GM10266 (cell line): ENCODE measurements around the gene LTO1.

Experiments
- DNase-seq: peaks from one replicate; pipeline ENCODE4 v3.0.0; 2012; ENCODE audit errors: extremely low spot score
- TF ChIP-seq, protein P1 (sequence below): IDR thresholded peaks from 2 replicates; pipeline ENCODE4 v1.5.1; 2012; ENCODE audit warnings: mild to moderate bottlenecking, low read depth; ENCODE audit not compliant: control insufficient read depth, insufficient read depth; ENCODE audit errors: missing control alignments

Gene LTO1

DNA sequence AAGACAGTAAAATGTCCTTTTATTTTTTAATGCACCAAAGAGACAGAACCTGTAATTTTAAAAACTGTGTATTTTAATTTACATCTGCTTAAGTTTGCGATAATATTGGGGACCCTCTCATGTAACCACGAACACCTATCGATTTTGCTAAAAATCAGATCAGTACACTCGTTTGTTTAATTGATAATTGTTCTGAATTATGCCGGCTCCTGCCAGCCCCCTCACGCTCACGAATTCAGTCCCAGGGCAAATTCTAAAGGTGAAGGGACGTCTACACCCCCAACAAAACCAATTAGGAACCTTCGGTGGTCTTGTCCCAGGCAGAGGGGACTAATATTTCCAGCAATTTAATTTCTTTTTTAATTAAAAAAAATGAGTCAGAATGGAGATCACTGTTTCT is 35.3 kb downstream of the LTO1 start:
- no peak for DNase-seq
- TF ChIP-seq, protein P1, sequence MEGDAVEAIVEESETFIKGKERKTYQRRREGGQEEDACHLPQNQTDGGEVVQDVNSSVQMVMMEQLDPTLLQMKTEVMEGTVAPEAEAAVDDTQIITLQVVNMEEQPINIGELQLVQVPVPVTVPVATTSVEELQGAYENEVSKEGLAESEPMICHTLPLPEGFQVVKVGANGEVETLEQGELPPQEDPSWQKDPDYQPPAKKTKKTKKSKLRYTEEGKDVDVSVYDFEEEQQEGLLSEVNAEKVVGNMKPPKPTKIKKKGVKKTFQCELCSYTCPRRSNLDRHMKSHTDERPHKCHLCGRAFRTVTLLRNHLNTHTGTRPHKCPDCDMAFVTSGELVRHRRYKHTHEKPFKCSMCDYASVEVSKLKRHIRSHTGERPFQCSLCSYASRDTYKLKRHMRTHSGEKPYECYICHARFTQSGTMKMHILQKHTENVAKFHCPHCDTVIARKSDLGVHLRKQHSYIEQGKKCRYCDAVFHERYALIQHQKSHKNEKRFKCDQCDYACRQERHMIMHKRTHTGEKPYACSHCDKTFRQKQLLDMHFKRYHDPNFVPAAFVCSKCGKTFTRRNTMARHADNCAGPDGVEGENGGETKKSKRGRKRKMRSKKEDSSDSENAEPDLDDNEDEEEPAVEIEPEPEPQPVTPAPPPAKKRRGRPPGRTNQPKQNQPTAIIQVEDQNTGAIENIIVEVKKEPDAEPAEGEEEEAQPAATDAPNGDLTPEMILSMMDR = no peak

DNA sequence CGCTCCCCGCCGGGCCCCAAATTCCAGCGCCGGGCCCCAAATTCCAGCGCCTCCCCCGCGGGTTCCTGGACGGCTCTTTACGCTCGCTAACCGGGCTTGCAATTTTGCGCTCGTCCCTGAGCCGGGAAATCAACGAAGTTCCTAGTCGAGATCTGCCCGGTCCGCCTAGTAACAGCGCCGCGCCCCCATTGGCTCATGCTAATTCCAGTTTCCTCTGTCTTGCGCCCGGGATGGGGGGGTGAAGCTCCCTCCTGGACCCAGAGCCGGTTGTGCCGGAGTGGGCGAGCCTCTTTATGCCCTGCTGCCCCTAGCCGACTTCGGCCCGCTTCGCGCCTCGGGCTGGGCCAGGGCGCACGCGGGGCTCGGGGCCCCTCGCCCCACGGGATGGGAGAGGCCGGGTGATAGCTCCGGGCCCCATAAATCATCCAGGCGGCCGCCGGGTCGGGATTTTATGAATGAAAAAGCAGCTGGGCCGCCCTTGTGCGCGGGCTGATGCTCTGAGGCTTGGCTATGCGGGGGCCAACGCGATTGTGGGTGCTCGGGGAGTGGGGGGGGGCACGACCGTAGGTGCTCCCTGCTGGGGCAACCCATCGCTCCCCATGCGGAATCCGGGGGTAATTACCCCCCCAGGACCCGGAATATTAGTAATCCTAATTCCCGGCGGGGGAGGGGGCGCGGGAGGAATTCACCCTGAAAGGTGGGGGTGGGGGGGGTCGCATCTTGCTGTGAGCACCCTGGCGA is 36.0 kb downstream of the LTO1 start:
- TF ChIP-seq, protein P1 = no peak
- peak; percentile 77 for DNase-seq

- TF ChIP-seq, protein P1 = no peak
- peak; percentile 58 for DNase-seq
These were observed 36.9 kb downstream of the LTO1 start for GRCh38 chr11:69637941-69638871.

GRCh38 chr11:69637198-69637940 is 37.8 kb downstream of the LTO1 start:
- DNase-seq = peak; percentile 44
- TF ChIP-seq, protein P1 = no peak

DNA sequence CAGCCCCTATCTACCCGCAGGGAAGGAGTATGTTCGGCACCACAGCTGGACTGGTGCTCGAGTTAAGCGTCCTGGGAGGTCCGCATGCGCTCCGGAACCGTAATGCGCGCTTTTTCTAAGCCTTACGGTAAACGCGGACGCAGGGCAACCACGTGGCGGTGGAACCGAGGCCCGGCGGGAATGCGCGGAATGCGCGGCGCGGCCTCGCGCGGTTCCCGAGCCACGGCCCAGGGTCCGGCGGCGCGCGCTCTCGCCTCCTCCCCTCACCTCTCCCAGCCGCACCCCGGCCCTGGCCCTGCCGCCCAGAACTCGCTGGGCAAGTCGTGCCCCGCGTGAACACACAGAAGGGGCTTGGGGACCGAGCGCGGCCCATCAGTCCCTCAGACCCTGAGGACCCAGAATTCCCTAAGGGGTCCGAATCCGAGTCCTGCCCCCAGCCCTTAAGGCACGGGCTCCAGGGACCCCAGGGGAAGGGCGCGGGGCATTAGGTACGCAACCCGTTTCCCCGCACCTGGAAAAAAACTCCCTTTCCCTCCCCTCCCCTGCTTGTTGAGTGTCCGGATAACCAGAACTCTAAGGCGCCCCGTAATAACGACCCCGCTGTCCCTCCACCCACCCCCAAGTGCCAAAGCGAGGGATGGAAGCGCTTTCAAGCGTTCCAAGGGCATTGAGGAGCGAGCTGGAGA is 38.5 kb downstream of the LTO1 start:
- DNase-seq = peak; percentile 34
- TF ChIP-seq, protein P1 = no peak

GRCh38 chr11:69635804-69636511 is 39.2 kb downstream of the LTO1 start:
- peak; percentile 19 for DNase-seq
- TF ChIP-seq, protein P1 = no peak
